Measurements from ENCODE around the gene MAP3K13.

GRCh38 chr3:185353225-185353624, 9.7 kb upstream of the MAP3K13 start:
- TF ChIP-seq, protein P1, sequence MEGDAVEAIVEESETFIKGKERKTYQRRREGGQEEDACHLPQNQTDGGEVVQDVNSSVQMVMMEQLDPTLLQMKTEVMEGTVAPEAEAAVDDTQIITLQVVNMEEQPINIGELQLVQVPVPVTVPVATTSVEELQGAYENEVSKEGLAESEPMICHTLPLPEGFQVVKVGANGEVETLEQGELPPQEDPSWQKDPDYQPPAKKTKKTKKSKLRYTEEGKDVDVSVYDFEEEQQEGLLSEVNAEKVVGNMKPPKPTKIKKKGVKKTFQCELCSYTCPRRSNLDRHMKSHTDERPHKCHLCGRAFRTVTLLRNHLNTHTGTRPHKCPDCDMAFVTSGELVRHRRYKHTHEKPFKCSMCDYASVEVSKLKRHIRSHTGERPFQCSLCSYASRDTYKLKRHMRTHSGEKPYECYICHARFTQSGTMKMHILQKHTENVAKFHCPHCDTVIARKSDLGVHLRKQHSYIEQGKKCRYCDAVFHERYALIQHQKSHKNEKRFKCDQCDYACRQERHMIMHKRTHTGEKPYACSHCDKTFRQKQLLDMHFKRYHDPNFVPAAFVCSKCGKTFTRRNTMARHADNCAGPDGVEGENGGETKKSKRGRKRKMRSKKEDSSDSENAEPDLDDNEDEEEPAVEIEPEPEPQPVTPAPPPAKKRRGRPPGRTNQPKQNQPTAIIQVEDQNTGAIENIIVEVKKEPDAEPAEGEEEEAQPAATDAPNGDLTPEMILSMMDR (IDR thresholded peaks at IDR 0.05; ENCODE audit: insufficient read depth, low read length, poor library complexity, severe bottlenecking), result no peak
- no peak for TF ChIP-seq EZH2phosphoT487 (conservative IDR thresholded peaks at IDR 0.05; ENCODE audit: low read length)
